Mesendoderm (in vitro differentiated cells): ENCODE results near the gene CLEC4F.

Experiments
- DNase-seq: peaks from one replicate; pipeline ENCODE4 v3.0.0; 2013
- H2AK5ac ChIP-seq: 2 replicates; pipeline ENCODE4 v1.6.1; 2013; ENCODE audit warnings: low read length, inconsistent platforms
- H2BK120ac ChIP-seq: 2 replicates; pipeline ENCODE4 v1.6.1; 2013; ENCODE audit warnings: low read depth, mild to moderate bottlenecking, low read length, moderate library complexity, mixed read lengths
- H2BK15ac ChIP-seq: replicated peaks from 2 replicates; pipeline ENCODE4 v1.6.1; 2013; ENCODE audit warnings: low read depth, mild to moderate bottlenecking, moderate library complexity
- H2BK5ac ChIP-seq: 2 replicates; pipeline ENCODE4 v1.6.1; 2013; ENCODE audit warnings: low read length, inconsistent platforms
- H3K18ac ChIP-seq: 2 replicates; pipeline ENCODE4 v1.6.1; 2013; ENCODE audit warnings: mild to moderate bottlenecking, low read length, mixed read lengths
- H3K23ac ChIP-seq: one replicate; pipeline ENCODE4 v1.6.1; 2013; ENCODE audit warnings: low read length
- H3K27ac ChIP-seq: 2 replicates; pipeline ENCODE4 v1.5.1; 2013; ENCODE audit warnings: low read depth, mild to moderate bottlenecking, inconsistent platforms, low read length, moderate library complexity
- H3K27me3 ChIP-seq: 2 replicates; pipeline ENCODE4 v1.6.1; 2013; ENCODE audit warnings: low read length, control low read depth, mild to moderate bottlenecking, inconsistent platforms; ENCODE audit not compliant: insufficient read depth, poor library complexity
- H3K36me3 ChIP-seq: 2 replicates; pipeline ENCODE4 v1.6.1; 2013; ENCODE audit warnings: low read length, inconsistent platforms; ENCODE audit not compliant: control insufficient read depth, insufficient read depth
- H3K4ac ChIP-seq: one replicate; pipeline ENCODE4 v1.6.1; 2013; ENCODE audit warnings: low read depth, mild to moderate bottlenecking, low read length, moderate library complexity
- H3K4me1 ChIP-seq: 2 replicates; pipeline ENCODE4 v1.6.1; 2013; ENCODE audit warnings: low read depth, low read length, inconsistent platforms; ENCODE audit not compliant: control insufficient read depth
- H3K4me2 ChIP-seq: 2 replicates; pipeline ENCODE4 v1.6.1; 2013; ENCODE audit warnings: low read length
- H3K4me3 ChIP-seq: 2 replicates; pipeline ENCODE4 v1.5.1; 2013; ENCODE audit warnings: mild to moderate bottlenecking, low read length
- H3K56ac ChIP-seq: one replicate; pipeline ENCODE4 v1.6.1; 2013; ENCODE audit warnings: low read length
- H3K79me1 ChIP-seq: 2 replicates; pipeline ENCODE4 v1.6.1; 2013; ENCODE audit warnings: low read length, inconsistent platforms
- H3K79me2 ChIP-seq: 2 replicates; pipeline ENCODE4 v1.6.1; 2013; ENCODE audit warnings: mild to moderate bottlenecking, low read length; ENCODE audit not compliant: control insufficient read depth, insufficient read depth
- H3K9ac ChIP-seq: 2 replicates; pipeline ENCODE4 v1.6.1; 2013; ENCODE audit warnings: low read length, inconsistent platforms
- H4K5ac ChIP-seq: one replicate; pipeline ENCODE4 v1.6.1; 2013; ENCODE audit warnings: low read length
- H4K8ac ChIP-seq: one replicate; pipeline ENCODE4 v1.6.1; 2013; ENCODE audit warnings: low read depth, mild to moderate bottlenecking, control low read depth, low read length, moderate library complexity
- WGBS: extraction: QIAGEN DNeasy Blood & Tissue Kit; methylation state at CpG from one replicate; pipeline ENCODE4 v1.1.7; 2013; ENCODE audit warnings: low lambda C conversion rate, missing lambda C conversion rate; ENCODE audit not compliant: insufficient coverage; ENCODE audit errors: extremely low coverage; 5-methylcytosine and 5-hydroxymethylcytosine counted together

CLEC4F gene

GRCh38 chr2:70767699-70768589, 52.5 kb downstream of the CLEC4F start, which contains the start of gene ADD2:
ADD2 (minus strand) TSS chr2:70768200; CDS start chr2:70706408, 61,792 bp downstream.
- Histone ChIP-seq H2BK15ac (peak within 1 kb of the TSS; percentile 28), H3K9ac (peak within 1 kb of the TSS; percentile 82), H3K79me1 (peaks cover 4% of the 10 kb centered on the region), H2BK120ac (peak within 1 kb of the TSS; percentile 64), H3K18ac (peak within 1 kb of the TSS; percentile 97), H3K4me1 (peaks cover 4% of the 10 kb centered on the region), H3K36me3 (no peaks in the 10 kb centered on the region), H2BK5ac (no peak within 1 kb of the TSS), H3K79me2 (peaks cover 27% of the 10 kb centered on the region), H2AK5ac (no peak within 1 kb of the TSS), H3K27me3 (no peaks in the 10 kb centered on the region), H4K8ac (peak within 1 kb of the TSS; percentile 83), H3K23ac (peak within 1 kb of the TSS; percentile 26), H4K5ac (no peak within 1 kb of the TSS), H3K4me2 (peak within 1 kb of the TSS; percentile 75), H3K56ac (peak within 1 kb of the TSS; percentile 93), H3K4ac (peak within 1 kb of the TSS; percentile 77), H3K27ac (peak within 1 kb of the TSS; percentile 80), H3K4me3 (peak within 1 kb of the TSS; percentile 82)
- WGBS: no CpG with 5 or more reads among the region's 74 CpGs
- DNase-seq: peak; percentile 91

- H3K36me3 ChIP-seq: no peaks in the 10 kb centered on the region
- no peak overlapping the region for H2BK120ac ChIP-seq
- H4K5ac ChIP-seq: no peak overlapping the region
- H3K23ac ChIP-seq: peak overlapping the region; percentile 26
- H2BK5ac ChIP-seq: no peak overlapping the region
- peak overlapping the region; percentile 75 for H3K4me2 ChIP-seq
- peaks cover 4% of the 10 kb centered on the region for H3K79me1 ChIP-seq
- no peak overlapping the region for H2AK5ac ChIP-seq
- H3K79me2 ChIP-seq: peaks cover 31% of the 10 kb centered on the region
- peak overlapping the region; percentile 77 for H3K4ac ChIP-seq
- peak; percentile 75 for DNase-seq
- WGBS: no CpG with 5 or more reads among the region's 51 CpGs
- H3K4me3 ChIP-seq: peak overlapping the region; percentile 82
- H3K18ac ChIP-seq: peak overlapping the region; percentile 97
- H3K56ac ChIP-seq: peak overlapping the region; percentile 93
- H3K27ac ChIP-seq: peak overlapping the region; percentile 80
- H2BK15ac ChIP-seq: no peak overlapping the region
- H4K8ac ChIP-seq: peak overlapping the region; percentile 83
- no peaks in the 10 kb centered on the region for H3K27me3 ChIP-seq
- peak overlapping the region; percentile 82 for H3K9ac ChIP-seq
- peaks cover 4% of the 10 kb centered on the region for H3K4me1 ChIP-seq
These were observed 53.2 kb downstream of the CLEC4F start for GRCh38 chr2:70767079-70767698.

- Histone ChIP-seq H3K27ac (peak overlapping the region; percentile 80), H2AK5ac (no peak overlapping the region), H2BK15ac (no peak overlapping the region), H3K56ac (peak overlapping the region; percentile 93), H4K5ac (no peak overlapping the region), H3K18ac (peak overlapping the region; percentile 97), H3K27me3 (no peaks in the 10 kb centered on the region), H3K4me1 (peaks cover 4% of the 10 kb centered on the region), H3K4me3 (peak overlapping the region; percentile 82), H3K23ac (peak overlapping the region; percentile 97), H3K36me3 (no peaks in the 10 kb centered on the region), H3K79me2 (peaks cover 33% of the 10 kb centered on the region), H3K4ac (peak overlapping the region; percentile 77), H3K79me1 (peaks cover 4% of the 10 kb centered on the region), H2BK5ac (no peak overlapping the region), H2BK120ac (peak overlapping the region; percentile 51), H4K8ac (no peak overlapping the region), H3K4me2 (peak overlapping the region; percentile 70), H3K9ac (peak overlapping the region; percentile 82)
- WGBS: no CpG with 5 or more reads among the region's 7 CpGs
- no peak for DNase-seq
These were observed 53.9 kb downstream of the CLEC4F start for GRCh38 chr2:70766357-70767078.

- Histone ChIP-seq H3K79me2 (peaks cover 34% of the 10 kb centered on the region), H3K79me1 (peaks cover 4% of the 10 kb centered on the region), H3K9ac (no peak overlapping the region), H3K27me3 (no peaks in the 10 kb centered on the region), H3K4me1 (peaks cover 4% of the 10 kb centered on the region), H2BK5ac (no peak overlapping the region), H2AK5ac (no peak overlapping the region), H3K4me2 (no peak overlapping the region), H2BK15ac (no peak overlapping the region), H4K8ac (no peak overlapping the region), H3K4me3 (no peak overlapping the region), H3K4ac (no peak overlapping the region), H3K27ac (no peak overlapping the region), H3K56ac (no peak overlapping the region), H4K5ac (no peak overlapping the region), H3K36me3 (no peaks in the 10 kb centered on the region), H3K23ac (no peak overlapping the region), H2BK120ac (no peak overlapping the region), H3K18ac (no peak overlapping the region)
- WGBS: no CpG with 5 or more reads among the region's 7 CpGs
- DNase-seq: no peak
These were observed 54.9 kb downstream of the CLEC4F start for GRCh38 chr2:70765507-70765906.

GRCh38 chr2:70759446-70759845, 61.0 kb downstream of the CLEC4F start:
- H3K4me1 ChIP-seq: peaks cover 2% of the 10 kb centered on the region
- H3K4me2 ChIP-seq: no peak overlapping the region
- H3K27me3 ChIP-seq: no peaks in the 10 kb centered on the region
- H2BK120ac ChIP-seq: no peak overlapping the region
- H3K27ac ChIP-seq: no peak overlapping the region
- no peak overlapping the region for H3K4ac ChIP-seq
- H3K23ac ChIP-seq: peak overlapping the region; percentile 80
- H3K9ac ChIP-seq: no peak overlapping the region
- H3K56ac ChIP-seq: peak overlapping the region; percentile 1
- H4K5ac ChIP-seq: no peak overlapping the region
- H2BK15ac ChIP-seq: no peak overlapping the region
- no peak overlapping the region for H3K4me3 ChIP-seq
- no peaks in the 10 kb centered on the region for H3K36me3 ChIP-seq
- H3K18ac ChIP-seq: no peak overlapping the region
- H4K8ac ChIP-seq: no peak overlapping the region
- no peak overlapping the region for H2BK5ac ChIP-seq
- peaks cover 65% of the 10 kb centered on the region for H3K79me2 ChIP-seq
- peaks cover 16% of the 10 kb centered on the region for H3K79me1 ChIP-seq
- no CpG with 5 or more reads among the region's 1 CpG for WGBS
- H2AK5ac ChIP-seq: no peak overlapping the region
- DNase-seq: no peak
